Activated T-cell treated with anti-CD3 and anti-CD28 coated beads, Interleukin-2, amount 50 U/mL, for 72 hours (primary cell): ENCODE measurements around the gene TIGD7. TPM values are rescaled to one million over a fixed set of nuclear protein-coding genes. Genes with fewer than 3 reads are reported as not detected.

Source experiments
- ATAC-seq, 2 donors: fragments of 150-1000 bp; cut with Tn5 transposase; replicated peaks in 1 of 2; 2 replicates each; pipeline ENCODE4 v1.10.0; 2021; ENCODE audit warnings: moderate library complexity in 2 of 2, mild to moderate bottlenecking in 1 of 2
- DNase-seq, 2 donors: peaks; one replicate each; pipeline ENCODE4 v3.0.0; 2021 to 2022; ENCODE audit warnings: mixed read lengths in 1 of 2
- H3K27ac Mint-ChIP-seq: one replicate; pipeline ENCODE4 v1.8.0; 2022; ENCODE audit warnings: mild to moderate bottlenecking, moderate library complexity, mixed read lengths
- H3K27me3 Mint-ChIP-seq: one replicate; pipeline ENCODE4 v1.8.0; 2022; ENCODE audit warnings: low read depth, mixed read lengths
- H3K36me3 Mint-ChIP-seq, 2 donors: one replicate each; pipeline ENCODE4 v1.8.0; 2022; ENCODE audit warnings: mixed read lengths in 2 of 2, mild to moderate bottlenecking in 1 of 2; ENCODE audit not compliant: insufficient read depth in 2 of 2
- H3K4me1 Mint-ChIP-seq: one replicate; pipeline ENCODE4 v1.8.0; 2022; ENCODE audit warnings: low read depth, mixed read lengths
- H3K4me3 Mint-ChIP-seq, 2 donors: one replicate each; pipeline ENCODE4 v1.8.0; 2022; ENCODE audit warnings: mild to moderate bottlenecking in 2 of 2, mixed read lengths in 2 of 2, moderate library complexity in 2 of 2
- H3K9me3 Mint-ChIP-seq, 2 donors: one replicate each; pipeline ENCODE4 v1.8.0; 2022; ENCODE audit warnings: mixed read lengths in 2 of 2
- total RNA-seq, 2 donors: library from RNA; stranded (reverse); gene quantifications; one replicate each; pipeline ENCODE4 v1.2.3, GENCODE V29; 2022

Gene TIGD7
- total RNA-seq: 10 to 100 TPM in 1 of 2 donors, 1 to 10 TPM in 1; 10.0 to 10.3 TPM

GRCh38 chr16:3305109-3306068, at the start of gene TIGD7, which contains the start of gene ZNF75A:
Gene TIGD7 (minus strand): TSS chr16:3305430. CDS start chr16:3300614, 4,816 bp downstream.
Gene ZNF75A (plus strand): TSS chr16:3305497. CDS start chr16:3308429, 2,932 bp downstream.
- H3K4me1 Mint-ChIP-seq: peaks cover 21% of the 10 kb centered on the region
- H3K9me3 Mint-ChIP-seq: peaks cover 16 to 27% of the 10 kb centered on the region in 2 donors
- peak; percentile 89 to 90 for DNase-seq
- H3K27me3 Mint-ChIP-seq: no peaks in the 10 kb centered on the region
- ATAC-seq: peak; percentile 99
- H3K36me3 Mint-ChIP-seq: peaks cover 32 to 68% of the 10 kb centered on the region in 2 donors
- H3K4me3 Mint-ChIP-seq: peak within 1 kb of the TSS; percentile 82 to 91
- peak within 1 kb of the TSS; percentile 66 for H3K27ac Mint-ChIP-seq

DNA sequence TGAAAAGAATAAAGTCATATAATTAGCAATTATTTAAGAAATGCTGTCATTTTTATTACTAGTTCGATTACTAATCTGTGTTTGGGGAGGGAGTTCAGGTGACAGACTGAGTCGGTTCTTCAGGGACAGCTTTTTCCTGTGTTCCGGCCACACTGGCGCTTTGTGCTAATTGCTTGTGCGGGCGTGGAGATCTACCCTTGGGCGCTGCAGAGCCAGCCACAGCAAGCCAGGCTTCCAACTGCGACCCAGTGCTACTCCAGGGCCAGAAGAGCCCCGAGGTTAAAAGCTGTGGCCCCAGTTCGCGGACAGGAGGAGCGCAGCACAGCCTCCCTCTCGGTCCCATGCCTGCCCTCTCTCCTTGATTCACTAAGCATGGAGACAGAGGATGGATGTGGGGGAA, 43.9 kb upstream of the TIGD7 start:
- no peaks in the 10 kb centered on the region for H3K27me3 Mint-ChIP-seq

DNA sequence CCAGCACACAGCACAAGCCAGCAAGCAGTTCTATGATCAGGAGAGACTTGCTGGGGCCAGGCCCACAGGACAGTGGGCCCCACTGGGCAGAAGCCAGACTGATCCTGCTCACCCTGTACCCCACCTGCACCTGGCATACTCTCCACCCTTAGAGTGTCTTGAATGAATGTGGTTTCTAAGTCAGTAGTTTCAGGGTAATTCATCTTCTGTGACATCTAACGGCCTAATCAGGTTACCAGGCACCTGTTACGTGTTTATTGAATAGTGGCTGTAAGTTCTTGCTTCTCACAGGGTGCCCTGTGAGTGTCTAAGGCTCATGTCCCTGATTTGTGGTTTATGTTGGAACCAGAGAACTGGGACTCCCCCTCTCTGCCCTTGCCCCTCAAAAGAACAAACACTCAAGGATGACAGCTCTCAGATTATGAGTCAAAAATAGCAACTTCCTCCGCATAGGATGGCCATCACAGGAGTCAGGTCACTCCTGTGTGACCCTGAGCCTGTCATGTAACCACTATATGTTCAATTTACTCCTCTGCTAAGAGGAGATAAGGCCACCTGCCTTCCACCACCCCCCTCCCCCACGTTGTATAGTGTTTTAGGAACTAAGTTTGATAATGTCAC, 43.4 kb upstream of the TIGD7 start:
- H3K36me3 Mint-ChIP-seq: no peaks in the 10 kb centered on the region
- no peak overlapping the region for H3K4me3 Mint-ChIP-seq
- H3K27ac Mint-ChIP-seq: no peak overlapping the region
- no peak for DNase-seq
- H3K27me3 Mint-ChIP-seq: no peaks in the 10 kb centered on the region
- peaks cover 0 to 2% of the 10 kb centered on the region in 2 donors for H3K9me3 Mint-ChIP-seq
- H3K4me1 Mint-ChIP-seq: no peaks in the 10 kb centered on the region
- ATAC-seq: no peak

More for the DNA sequence above, 43.9 kb upstream of the TIGD7 start:
- no peak for ATAC-seq
- Mint-ChIP-seq H3K27ac (no peak overlapping the region), H3K9me3 (peaks cover 0 to 2% of the 10 kb centered on the region in 2 donors), H3K4me3 (no peak overlapping the region), H3K36me3 (no peaks in the 10 kb centered on the region), H3K4me1 (no peaks in the 10 kb centered on the region)
- DNase-seq: no peak

DNA sequence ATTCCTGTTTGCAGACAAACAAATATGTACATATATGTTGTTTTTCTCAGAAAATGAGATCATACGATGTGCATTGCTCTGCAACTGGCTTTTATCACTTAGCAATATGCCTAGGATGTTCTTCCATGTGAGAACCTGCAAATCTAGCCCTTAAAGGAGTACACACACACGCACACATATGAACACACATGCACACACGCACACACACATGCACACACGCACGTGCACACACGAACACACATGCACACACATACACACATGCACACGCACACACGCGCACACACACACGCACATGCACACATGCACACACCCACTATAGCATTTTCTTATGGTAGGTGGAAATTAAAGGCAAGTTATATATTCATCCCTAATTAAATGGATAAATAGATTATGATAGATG, 42.4 kb upstream of the TIGD7 start:
- Mint-ChIP-seq H3K36me3 (no peaks in the 10 kb centered on the region), H3K27ac (no peak overlapping the region), H3K4me1 (no peaks in the 10 kb centered on the region), H3K27me3 (no peaks in the 10 kb centered on the region), H3K9me3 (peaks cover 0 to 1% of the 10 kb centered on the region in 2 donors), H3K4me3 (no peak overlapping the region)
- no peak for DNase-seq
- ATAC-seq: no peak

DNA sequence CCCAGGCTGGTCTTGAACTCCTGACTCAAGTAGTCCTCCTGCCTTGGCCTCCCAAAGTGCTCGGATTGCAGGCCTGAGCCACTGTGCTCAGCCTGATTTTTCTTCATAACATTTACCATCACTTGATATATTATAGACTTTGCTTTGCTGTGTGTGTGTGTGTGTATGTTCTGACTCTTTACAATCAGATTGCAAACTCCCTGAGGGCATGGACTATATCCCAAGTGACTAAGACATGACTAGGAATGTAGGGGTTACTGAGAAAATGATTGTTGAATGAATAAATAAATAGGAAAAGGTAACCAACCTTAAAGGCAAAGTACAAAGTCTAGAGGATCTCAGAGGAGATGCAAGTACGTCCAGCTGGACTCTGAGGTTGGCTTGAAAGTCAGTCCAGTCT, 40.8 kb upstream of the TIGD7 start:
- Mint-ChIP-seq H3K27me3 (no peaks in the 10 kb centered on the region), H3K9me3 (peaks cover 0 to 1% of the 10 kb centered on the region in 2 donors), H3K4me3 (no peak overlapping the region), H3K27ac (no peak overlapping the region), H3K36me3 (no peaks in the 10 kb centered on the region), H3K4me1 (no peaks in the 10 kb centered on the region)
- ATAC-seq: no peak
- no peak for DNase-seq

DNA sequence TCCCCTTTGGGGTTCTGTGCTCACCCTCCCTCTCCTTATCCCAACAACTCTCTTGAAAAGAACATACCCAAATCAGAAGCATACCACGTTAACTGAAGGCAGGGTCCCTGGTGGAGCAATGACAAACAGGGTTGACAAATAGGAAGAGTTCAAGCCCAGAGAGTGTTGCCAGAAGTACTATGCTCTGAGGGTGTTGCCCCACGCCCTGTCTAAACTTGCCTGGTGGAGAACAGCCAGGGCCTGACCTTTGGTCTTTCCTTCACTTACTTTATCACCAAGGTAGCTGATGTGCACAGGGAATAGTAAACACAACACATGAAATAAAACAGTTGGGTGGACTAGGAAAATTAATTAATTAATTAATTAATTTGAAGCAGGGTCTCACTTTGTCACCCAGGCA, 23.4 kb upstream of the TIGD7 start:
- Mint-ChIP-seq H3K36me3 (peaks cover 0 to 6% of the 10 kb centered on the region in 2 donors), H3K4me1 (no peaks in the 10 kb centered on the region), H3K27me3 (no peaks in the 10 kb centered on the region), H3K9me3 (peaks cover 3 to 16% of the 10 kb centered on the region in 2 donors), H3K4me3 (no peak overlapping the region), H3K27ac (no peak overlapping the region)
- ATAC-seq: no peak
- DNase-seq: no peak

DNA sequence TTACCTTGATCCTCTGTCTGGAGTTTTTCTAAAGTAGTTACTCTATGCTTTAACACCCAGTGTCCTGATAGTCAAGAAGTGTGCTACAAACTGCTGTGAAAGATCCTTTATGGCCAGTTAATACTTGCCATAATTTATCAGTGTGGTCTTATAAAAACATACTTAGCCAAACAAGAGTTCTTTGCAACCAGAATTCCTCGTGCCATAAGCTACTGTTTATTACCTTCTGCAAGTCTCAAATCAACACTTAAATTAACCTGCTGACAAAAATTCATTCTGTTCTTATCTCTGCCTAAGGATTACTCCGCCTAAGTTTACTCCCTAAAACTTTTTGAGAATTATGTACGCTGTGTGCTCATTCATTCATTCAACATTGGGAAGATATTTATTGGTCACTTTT, 22.9 kb upstream of the TIGD7 start:
- Mint-ChIP-seq H3K4me3 (no peak overlapping the region), H3K27me3 (no peaks in the 10 kb centered on the region), H3K4me1 (no peaks in the 10 kb centered on the region), H3K9me3 (peaks cover 3 to 15% of the 10 kb centered on the region in 2 donors), H3K27ac (no peak overlapping the region), H3K36me3 (peaks cover 1 to 7% of the 10 kb centered on the region in 2 donors)
- no peak for ATAC-seq
- no peak for DNase-seq

DNA sequence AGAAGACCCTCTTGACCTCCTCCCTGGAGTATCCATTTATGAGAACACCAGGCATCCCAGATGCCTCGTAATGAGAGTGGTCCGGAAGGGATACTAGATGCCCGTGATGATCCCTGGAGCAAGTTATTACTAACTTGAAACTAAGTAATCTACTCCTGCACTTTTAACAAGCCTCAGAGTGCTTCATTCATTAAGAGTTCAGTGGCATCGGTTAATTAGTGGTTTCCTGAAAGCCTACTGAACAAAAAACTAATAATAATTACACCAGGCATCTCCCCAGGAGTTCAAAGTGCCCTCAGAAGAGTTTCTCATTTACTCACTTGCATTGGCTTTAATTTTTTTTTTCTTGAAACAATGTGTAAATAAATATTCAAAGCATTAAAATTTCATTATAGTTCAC, 22.3 kb upstream of the TIGD7 start:
- no peak overlapping the region for H3K4me3 Mint-ChIP-seq
- H3K36me3 Mint-ChIP-seq: peaks cover 6 to 7% of the 10 kb centered on the region in 2 donors
- DNase-seq (no peak), ATAC-seq (no peak)
- no peaks in the 10 kb centered on the region for H3K4me1 Mint-ChIP-seq
- H3K27ac Mint-ChIP-seq: no peak overlapping the region
- no peaks in the 10 kb centered on the region for H3K27me3 Mint-ChIP-seq
- peaks cover 8 to 17% of the 10 kb centered on the region in 2 donors for H3K9me3 Mint-ChIP-seq

DNA sequence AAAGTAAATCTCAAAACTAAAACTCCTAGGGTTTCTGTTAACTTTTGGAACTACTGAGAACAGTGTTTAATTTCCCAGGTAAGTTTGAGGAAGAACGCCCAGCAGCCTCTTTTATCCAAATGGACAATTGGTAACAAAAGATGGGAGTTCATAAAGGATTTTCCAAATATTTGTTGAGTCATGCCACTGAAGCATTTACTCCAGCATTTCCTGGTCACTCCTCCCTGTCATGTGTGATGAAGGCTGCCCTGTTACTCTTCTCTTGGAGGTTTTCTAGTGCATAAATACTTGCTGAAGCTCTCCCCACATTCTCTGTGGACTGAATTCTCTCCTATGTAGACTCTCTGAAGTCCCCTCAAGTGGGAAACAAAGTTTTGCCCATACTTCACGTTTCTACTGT, 16.6 kb upstream of the TIGD7 start:
- Mint-ChIP-seq H3K27me3 (no peaks in the 10 kb centered on the region), H3K9me3 (peaks cover 27 to 42% of the 10 kb centered on the region in 2 donors), H3K4me3 (no peak overlapping the region), H3K36me3 (peaks cover 43 to 44% of the 10 kb centered on the region in 2 donors), H3K27ac (no peak overlapping the region), H3K4me1 (no peaks in the 10 kb centered on the region)
- no peak for ATAC-seq
- no peak for DNase-seq

GRCh38 chr16:3317315-3317999, 12.2 kb upstream of the TIGD7 start:
- Mint-ChIP-seq H3K27ac (no peak overlapping the region), H3K27me3 (no peaks in the 10 kb centered on the region), H3K9me3 (peaks cover 33 to 64% of the 10 kb centered on the region in 2 donors), H3K36me3 (peaks cover 70 to 77% of the 10 kb centered on the region in 2 donors), H3K4me3 (no peak overlapping the region), H3K4me1 (no peaks in the 10 kb centered on the region)
- no peak for ATAC-seq
- no peak for DNase-seq

- no peak for ATAC-seq
- DNase-seq: no peak
- peaks cover 5% of the 10 kb centered on the region for H3K4me1 Mint-ChIP-seq
- H3K4me3 Mint-ChIP-seq: no peak overlapping the region
- H3K27me3 Mint-ChIP-seq: no peaks in the 10 kb centered on the region
- H3K27ac Mint-ChIP-seq: no peak overlapping the region
- H3K9me3 Mint-ChIP-seq: peaks cover 22 to 46% of the 10 kb centered on the region in 2 donors
- H3K36me3 Mint-ChIP-seq: peaks cover 58 to 89% of the 10 kb centered on the region in 2 donors
Observed at GRCh38 chr16:3311496-3311895, 6.3 kb upstream of the TIGD7 start.

DNA sequence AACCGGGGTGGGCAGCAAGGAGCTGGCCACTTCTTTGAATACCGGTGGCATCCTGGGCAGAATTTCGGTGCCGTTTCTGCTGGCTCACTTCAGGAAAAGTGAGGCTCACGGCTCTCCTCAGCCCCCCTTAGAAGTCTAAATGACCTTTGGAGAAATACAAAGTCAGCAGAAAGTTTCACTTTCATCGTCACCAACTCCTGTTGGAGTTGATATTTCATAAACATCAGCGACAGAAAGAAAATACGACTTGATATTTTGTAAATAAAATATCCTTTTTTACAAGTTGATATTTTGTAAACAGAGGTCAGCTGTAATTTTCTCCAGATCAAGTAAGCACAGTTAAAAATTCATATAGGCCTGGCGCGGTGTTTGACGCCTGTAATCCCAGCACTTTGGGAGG, 848 bp upstream of the TIGD7 start:
- no peak for ATAC-seq
- H3K27me3 Mint-ChIP-seq: no peaks in the 10 kb centered on the region
- peaks cover 21% of the 10 kb centered on the region for H3K4me1 Mint-ChIP-seq
- DNase-seq: no peak
- H3K4me3 Mint-ChIP-seq: peak overlapping the region; percentile 82 to 91
- H3K36me3 Mint-ChIP-seq: peaks cover 35 to 68% of the 10 kb centered on the region in 2 donors
- H3K27ac Mint-ChIP-seq: peak overlapping the region; percentile 60
- H3K9me3 Mint-ChIP-seq: peaks cover 15 to 25% of the 10 kb centered on the region in 2 donors

GRCh38 chr16:3304370-3304769, 860 bp downstream of the TIGD7 start:
- DNase-seq (no peak), ATAC-seq (no peak)

More at GRCh38 chr16:3304370-3304769, 860 bp downstream of the TIGD7 start:
- Mint-ChIP-seq H3K4me3 (peak overlapping the region; percentile 82 to 91), H3K27ac (peak overlapping the region; percentile 66), H3K27me3 (no peaks in the 10 kb centered on the region), H3K4me1 (peaks cover 21% of the 10 kb centered on the region), H3K36me3 (peaks cover 39 to 69% of the 10 kb centered on the region in 2 donors), H3K9me3 (peaks cover 17 to 32% of the 10 kb centered on the region in 2 donors)
